B cell (primary cell): ENCODE data around the gene NGDN. TPM values are rescaled to one million over a fixed set of nuclear protein-coding genes. Genes with fewer than 3 reads are reported as not detected.

Source experiments
- ATAC-seq: fragments of 200-7000 bp; cut with Tn5 transposase; one replicate; pipeline ENCODE4 v1.10.0; 2021; ENCODE audit warnings: low read depth, mild to moderate bottlenecking, moderate number of reproducible peaks, moderate library complexity
- CTCF ChIA-PET: fragments of 350-600 bp; sonication (Branson Sonifier 250); formaldehyde crosslinking; loops from one replicate; lab custom pipeline; 2021; ENCODE audit warnings: antibody characterized with exemption, inconsistent platforms; lab: Charles Lee
- POLR2A ChIA-PET: fragments of 350-600 bp; sonication (Branson Sonifier 250); formaldehyde crosslinking; loops from one replicate; lab custom pipeline; 2021; ENCODE audit warnings: antibody characterized with exemption; lab: Charles Lee
- DNase-seq: peaks from one replicate; pipeline ENCODE4 v3.0.0; 2013
- H2AFZ ChIP-seq: 2 replicates; pipeline ENCODE4 v1.6.1; 2012; ENCODE audit warnings: mild to moderate bottlenecking, low read depth, low read length; ENCODE audit not compliant: insufficient read depth, poor library complexity, severe bottlenecking
- H3K27ac ChIP-seq, 2 donors: 1 replicate in 1 of 2; 2 replicates in 1 of 2; pipeline ENCODE4 v1.5.1; 2012 to 2013; ENCODE audit warnings: low read length in 2 of 2, mild to moderate bottlenecking in 2 of 2, moderate library complexity in 1 of 2
- H3K27me3 ChIP-seq, 4 experiments: fragments of 200-600 bp in 1 of 4; sonication (generic) in 1 of 4; replicated peaks in 1 of 4; 1 replicate in 2 of 4; 2 replicates in 2 of 4; pipeline versions ENCODE4 v1.6.1 to v1.7.0; 2013 to 2016; ENCODE audit warnings: low read length in 3 of 4, mild to moderate bottlenecking in 2 of 4, mixed read lengths in 1 of 4, moderate library complexity in 1 of 4; ENCODE audit not compliant: insufficient read depth in 4 of 4, control insufficient read depth in 3 of 4; ENCODE audit errors: control extremely low read depth in 1 of 4
- H3K36me3 ChIP-seq, 2 experiments: replicated peaks in 1 of 2; 1 replicate in 1 of 2; 2 replicates in 1 of 2; pipeline versions ENCODE4 v1.6.1 to v1.7.1; 2013; ENCODE audit warnings: low read length in 1 of 2; ENCODE audit not compliant: insufficient read depth in 2 of 2, control insufficient read depth in 1 of 2; ENCODE audit errors: control extremely low read depth in 1 of 2, extremely low read depth in 1 of 2
- H3K4me1 ChIP-seq, 2 donors: fragments of 200-600 bp in 1 of 2; sonication (generic) in 1 of 2; 1 replicate in 1 of 2; 2 replicates in 1 of 2; pipeline versions ENCODE4 v1.5.1 to v1.6.1; 2013 to 2017; ENCODE audit warnings: low read length in 2 of 2; ENCODE audit not compliant: control insufficient read depth in 2 of 2, insufficient read depth in 2 of 2
- H3K4me2 ChIP-seq: replicated peaks from 2 replicates; pipeline ENCODE3; 2012; ENCODE audit warnings: mild to moderate bottlenecking, low read depth, low read length; ENCODE audit not compliant: poor library complexity, severe bottlenecking
- H3K4me3 ChIP-seq, 5 experiments: fragments of 200-600 bp in 1 of 5; sonication (generic) in 1 of 5; 1 replicate in 3 of 5; 2 replicates in 2 of 5; pipeline versions ENCODE4 v1.5.1 to v1.7.0; 2011 to 2016; ENCODE audit warnings: low read length in 4 of 5, mild to moderate bottlenecking in 4 of 5, low read depth in 2 of 5, control low read depth in 1 of 5, moderate library complexity in 1 of 5; ENCODE audit not compliant: insufficient read depth in 1 of 5; ENCODE audit errors: control extremely low read depth in 1 of 5, extremely low read depth in 1 of 5
- H3K79me2 ChIP-seq: fragments of 200-600 bp; sonication (generic); one replicate; pipeline ENCODE4 v1.6.0; 2016; ENCODE audit warnings: low read length; ENCODE audit not compliant: control insufficient read depth, insufficient read depth
- H3K9ac ChIP-seq: fragments of 200-600 bp; sonication (generic); 2 replicates; pipeline ENCODE4 v1.6.1; 2017; ENCODE audit warnings: mild to moderate bottlenecking, low read length, moderate library complexity
- H3K9me3 ChIP-seq, 3 donors: one replicate each; pipeline versions ENCODE4 v1.6.1 to v1.7.1; 2013; ENCODE audit warnings: low read length in 2 of 3; ENCODE audit not compliant: control insufficient read depth in 2 of 3, insufficient read depth in 1 of 3; ENCODE audit errors: control extremely low read depth in 1 of 3
- H4K20me1 ChIP-seq: 2 replicates; pipeline ENCODE4 v1.6.0; 2012; ENCODE audit warnings: mild to moderate bottlenecking, low read length; ENCODE audit not compliant: insufficient read depth, control insufficient read depth, poor library complexity, severe bottlenecking
- H3K27ac Mint-ChIP-seq: one replicate; pipeline ENCODE4 v1.8.0; 2021; ENCODE audit warnings: mixed read lengths
- H3K27me3 Mint-ChIP-seq: one replicate; pipeline ENCODE4 v1.8.0; 2021; ENCODE audit warnings: mixed read lengths
- H3K4me1 Mint-ChIP-seq: one replicate; pipeline ENCODE4 v1.8.0; 2021; ENCODE audit warnings: mixed read lengths
- H3K4me3 Mint-ChIP-seq: one replicate; pipeline ENCODE4 v1.8.0; 2021; ENCODE audit warnings: mixed read lengths
- H3K9me3 Mint-ChIP-seq: one replicate; pipeline ENCODE4 v1.8.0; 2022; ENCODE audit warnings: mixed read lengths; ENCODE audit not compliant: insufficient read depth
- EZH2 ChIP-seq: IDR thresholded peaks from 2 replicates; pipeline ENCODE4 v1.6.1; 2012; ENCODE audit warnings: borderline replicate concordance, low read depth, mild to moderate bottlenecking, moderate library complexity, low read length; ENCODE audit not compliant: insufficient read depth, poor library complexity, severe bottlenecking
- WGBS: methylation state at CpG from one replicate; pipeline ENCODE4 v1.1.5; 2013; ENCODE audit warnings: missing lambda C conversion rate; ENCODE audit not compliant: insufficient coverage; 5-methylcytosine and 5-hydroxymethylcytosine counted together
- intact Hi-C: fragments of 100-400 bp; cut with micrococcal nuclease; formaldehyde crosslinking; loops from one replicate; pipeline ENCODE4 v1.10.0; 2022
- polyA plus RNA-seq: library from polyadenylated mRNA; depleted of rRNA; stranded (reverse); fragments of >200 nt; gene quantifications from 2 replicates; pipeline ENCODE4 v1.2.3, GENCODE V29; 2012
- total RNA-seq, 2 donors: library from RNA; stranded (reverse); fragments of 120-200 nt in 1 of 2; gene quantifications; 1 replicate in 1 of 2; 2 replicates in 1 of 2; pipeline versions ENCODE4 v1.2.3 to v1.2.4, GENCODE V29; 2013 to 2022
- TF ChIP-seq, protein P1 (sequence below): fragments of 200-600 bp; IDR thresholded peaks from one replicate; pipeline ENCODE4 v1.8.0; 2022; ENCODE audit warnings: antibody characterized with exemption, mild to moderate bottlenecking

The NGDN gene
- total and polyA plus RNA-seq, 2 donors (not counting 1 experiment from before 2014, with no cell fraction given), result 66.7 to 81.8 TPM

GRCh38 chr14:23512156-23512555 lies 42.7 kb downstream of the NGDN start:
- H3K9me3 Mint-ChIP-seq, result no peaks in the 10 kb centered on the region
- peak overlapping the region; percentile 76 for H3K4me3 Mint-ChIP-seq
- H3K27me3 Mint-ChIP-seq, result no peaks in the 10 kb centered on the region
- Histone ChIP-seq H2AFZ (no peak overlapping the region), H4K20me1 (no peaks in the 10 kb centered on the region), H3K36me3 (no peaks in the 10 kb centered on the region), H3K79me2 (no peaks in the 10 kb centered on the region), H3K4me1 (no peaks in the 10 kb centered on the region), H3K27me3 (no peaks in the 10 kb centered on the region), H3K27ac (no peak overlapping the region), H3K4me2 (peak overlapping the region; percentile 33), H3K9ac (no peak overlapping the region), H3K9me3 (no peaks in the 10 kb centered on the region), H3K4me3 (no peak overlapping the region)
- WGBS, result 76% methylated on average over 3 of the region's 13 CpGs
- TF ChIP-seq EZH2, result no peak
- TF ChIP-seq, protein P1, sequence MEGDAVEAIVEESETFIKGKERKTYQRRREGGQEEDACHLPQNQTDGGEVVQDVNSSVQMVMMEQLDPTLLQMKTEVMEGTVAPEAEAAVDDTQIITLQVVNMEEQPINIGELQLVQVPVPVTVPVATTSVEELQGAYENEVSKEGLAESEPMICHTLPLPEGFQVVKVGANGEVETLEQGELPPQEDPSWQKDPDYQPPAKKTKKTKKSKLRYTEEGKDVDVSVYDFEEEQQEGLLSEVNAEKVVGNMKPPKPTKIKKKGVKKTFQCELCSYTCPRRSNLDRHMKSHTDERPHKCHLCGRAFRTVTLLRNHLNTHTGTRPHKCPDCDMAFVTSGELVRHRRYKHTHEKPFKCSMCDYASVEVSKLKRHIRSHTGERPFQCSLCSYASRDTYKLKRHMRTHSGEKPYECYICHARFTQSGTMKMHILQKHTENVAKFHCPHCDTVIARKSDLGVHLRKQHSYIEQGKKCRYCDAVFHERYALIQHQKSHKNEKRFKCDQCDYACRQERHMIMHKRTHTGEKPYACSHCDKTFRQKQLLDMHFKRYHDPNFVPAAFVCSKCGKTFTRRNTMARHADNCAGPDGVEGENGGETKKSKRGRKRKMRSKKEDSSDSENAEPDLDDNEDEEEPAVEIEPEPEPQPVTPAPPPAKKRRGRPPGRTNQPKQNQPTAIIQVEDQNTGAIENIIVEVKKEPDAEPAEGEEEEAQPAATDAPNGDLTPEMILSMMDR, result no peak
- CTCF ChIA-PET, result no interaction called here
- POLR2A ChIA-PET, result no interaction called here
- DNase-seq (no peak), ATAC-seq (no peak)
- H3K4me1 Mint-ChIP-seq, result peaks cover 5% of the 10 kb centered on the region
- intact Hi-C loops, result no loop called here
- H3K27ac Mint-ChIP-seq, result no peak overlapping the region

DNA sequence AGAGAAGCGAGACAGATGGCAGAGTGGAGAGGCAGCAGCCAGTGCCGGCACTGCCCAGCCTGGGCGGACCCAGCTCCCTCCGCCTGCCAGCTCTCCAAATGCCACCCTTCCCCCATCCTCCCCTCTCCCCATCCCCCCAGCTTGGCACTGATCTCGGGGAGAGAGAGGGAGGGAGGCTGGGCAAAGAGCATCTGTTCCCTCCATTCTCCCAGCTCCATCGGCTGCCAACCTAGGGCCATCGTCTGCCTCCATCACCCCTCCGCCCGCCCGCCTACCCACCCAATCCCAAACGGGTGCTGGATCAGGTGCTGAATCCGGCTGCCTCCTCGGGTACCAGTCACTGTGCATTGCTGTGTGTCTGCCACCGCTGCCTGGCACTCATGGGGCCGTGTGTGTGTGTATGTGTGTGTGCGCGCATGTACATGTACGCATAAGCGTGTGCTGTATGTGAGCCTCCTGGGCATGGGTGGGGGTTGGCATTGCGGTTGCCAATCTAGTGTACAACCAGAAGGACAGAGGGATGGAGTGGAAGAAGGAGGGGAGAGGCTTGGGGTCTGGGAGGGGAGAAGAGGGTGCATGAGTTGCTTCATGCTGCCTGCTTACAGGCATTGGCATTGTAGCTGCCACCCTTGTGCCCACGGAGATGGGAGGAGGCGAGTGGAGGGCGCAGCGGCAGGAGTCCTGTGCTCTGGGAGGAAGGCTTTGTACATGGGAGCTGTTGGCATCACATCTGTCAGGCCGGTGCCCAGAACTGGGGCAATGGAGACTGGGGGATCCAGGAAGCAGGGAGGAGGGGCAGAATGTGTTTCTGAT lies 43.7 kb downstream of the NGDN start:
- H3K27me3 Mint-ChIP-seq, result no peaks in the 10 kb centered on the region
- no peak overlapping the region for H2AFZ ChIP-seq
- no peaks in the 10 kb centered on the region for H3K36me3 ChIP-seq
- peaks cover 5% of the 10 kb centered on the region for H3K4me1 Mint-ChIP-seq
- CTCF ChIA-PET, result no interaction called here
- H3K4me3 ChIP-seq, result no peak overlapping the region
- H4K20me1 ChIP-seq, result no peaks in the 10 kb centered on the region
- no peaks in the 10 kb centered on the region for H3K9me3 ChIP-seq
- intact Hi-C loops, result no loop called here
- POLR2A ChIA-PET, result no interaction called here
- H3K79me2 ChIP-seq, result no peaks in the 10 kb centered on the region
- H3K27ac ChIP-seq, result no peak overlapping the region
- no peak overlapping the region for H3K27ac Mint-ChIP-seq
- TF ChIP-seq, protein P1, result no peak
- TF ChIP-seq EZH2, result no peak
- H3K9me3 Mint-ChIP-seq, result no peaks in the 10 kb centered on the region
- H3K9ac ChIP-seq, result no peak overlapping the region
- H3K4me3 Mint-ChIP-seq, result no peak overlapping the region
- no peak for DNase-seq
- no peak overlapping the region for H3K4me2 ChIP-seq
- no peaks in the 10 kb centered on the region for H3K4me1 ChIP-seq
- no peaks in the 10 kb centered on the region for H3K27me3 ChIP-seq
- ATAC-seq, result no peak
- WGBS, result 96% methylated on average over 18 of the region's 25 CpGs
